ENCODE data around the gene RIOX2.

Gene RIOX2

GRCh38 chr3:97981886-97982285 lies 9.7 kb upstream of the RIOX2 start:
- no peak for DNase-seq (ENCODE audit: low read depth in 1 of 2, low spot score in 1 of 2)
- in situ Hi-C loops (cut with HindIII; ENCODE audit: low pct_unique_long_range_greater_than_20kb, low sequenced_read_pairs) = no loop called here
- TF ChIP-seq JUND (IDR thresholded peaks at IDR 0.05; ENCODE audit: low read depth) = no peak

- in situ Hi-C loops (cut with HindIII; ENCODE audit: low pct_unique_long_range_greater_than_20kb, low sequenced_read_pairs) = no loop called here
- TF ChIP-seq JUND (IDR thresholded peaks at IDR 0.05; ENCODE audit: low read depth) = no peak
- DNase-seq (ENCODE audit: low read depth in 1 of 2, low spot score in 1 of 2) = no peak
Measured at GRCh38 chr3:97979610-97980009, 7.4 kb upstream of the RIOX2 start.

- no peak for TF ChIP-seq JUND (IDR thresholded peaks at IDR 0.05; ENCODE audit: low read depth)
- in situ Hi-C loops (cut with HindIII; ENCODE audit: low pct_unique_long_range_greater_than_20kb, low sequenced_read_pairs) = no loop called here
- no peak for DNase-seq (ENCODE audit: low read depth in 1 of 2, low spot score in 1 of 2)
Measured at GRCh38 chr3:97975466-97975865, 3.2 kb upstream of the RIOX2 start.

- DNase-seq (ENCODE audit: low read depth in 1 of 2, low spot score in 1 of 2) = no peak
- TF ChIP-seq JUND (IDR thresholded peaks at IDR 0.05; ENCODE audit: low read depth) = no peak
- in situ Hi-C loops (cut with HindIII; ENCODE audit: low pct_unique_long_range_greater_than_20kb, low sequenced_read_pairs) = no loop called here
Measured at GRCh38 chr3:97974996-97975395, 2.8 kb upstream of the RIOX2 start.

GRCh38 chr3:97972976-97973375 lies 745 bp upstream of the RIOX2 start:
- in situ Hi-C loops (cut with HindIII; ENCODE audit: low pct_unique_long_range_greater_than_20kb, low sequenced_read_pairs) = no loop called here

GRCh38 chr3:97970956-97971620 lies 1.1 kb downstream of the RIOX2 start:
- DNase-seq (ENCODE audit: low read depth in 1 of 2, low spot score in 1 of 2) = no peak
- TF ChIP-seq JUND (IDR thresholded peaks at IDR 0.05; ENCODE audit: low read depth) = no peak

More at GRCh38 chr3:97972976-97973375, 745 bp upstream of the RIOX2 start:
- no peak for TF ChIP-seq JUND (IDR thresholded peaks at IDR 0.05; ENCODE audit: low read depth)
- DNase-seq (ENCODE audit: low read depth in 1 of 2, low spot score in 1 of 2) = no peak

GRCh38 chr3:97970156-97970555 lies 2.1 kb downstream of the RIOX2 start:
- TF ChIP-seq JUND (IDR thresholded peaks at IDR 0.05; ENCODE audit: low read depth) = no peak

More at GRCh38 chr3:97970956-97971620, 1.1 kb downstream of the RIOX2 start:
- in situ Hi-C loops (cut with HindIII; ENCODE audit: low pct_unique_long_range_greater_than_20kb, low sequenced_read_pairs) = no loop called here

GRCh38 chr3:97969541-97969940 lies 2.7 kb downstream of the RIOX2 start:
- in situ Hi-C loops (cut with HindIII; ENCODE audit: low pct_unique_long_range_greater_than_20kb, low sequenced_read_pairs) = no loop called here
- TF ChIP-seq JUND (IDR thresholded peaks at IDR 0.05; ENCODE audit: low read depth) = no peak
- DNase-seq (ENCODE audit: low read depth in 1 of 2, low spot score in 1 of 2) = no peak

More at GRCh38 chr3:97970156-97970555, 2.1 kb downstream of the RIOX2 start:
- DNase-seq (ENCODE audit: low read depth in 1 of 2, low spot score in 1 of 2) = no peak
- in situ Hi-C loops (cut with HindIII; ENCODE audit: low pct_unique_long_range_greater_than_20kb, low sequenced_read_pairs) = no loop called here

GRCh38 chr3:97968376-97968775 lies 3.9 kb downstream of the RIOX2 start:
- no peak for TF ChIP-seq JUND (IDR thresholded peaks at IDR 0.05; ENCODE audit: low read depth)
- in situ Hi-C loops (cut with HindIII; ENCODE audit: low pct_unique_long_range_greater_than_20kb, low sequenced_read_pairs) = no loop called here

GRCh38 chr3:97967966-97968365 lies 4.3 kb downstream of the RIOX2 start:
- in situ Hi-C loops (cut with HindIII; ENCODE audit: low pct_unique_long_range_greater_than_20kb, low sequenced_read_pairs) = no loop called here
- no peak for DNase-seq (ENCODE audit: low read depth in 1 of 2, low spot score in 1 of 2)
- TF ChIP-seq JUND (IDR thresholded peaks at IDR 0.05; ENCODE audit: low read depth) = no peak

More at GRCh38 chr3:97968376-97968775, 3.9 kb downstream of the RIOX2 start:
- DNase-seq (ENCODE audit: low read depth in 1 of 2, low spot score in 1 of 2) = no peak

- in situ Hi-C loops (cut with HindIII; ENCODE audit: low pct_unique_long_range_greater_than_20kb, low sequenced_read_pairs) = no loop called here
- TF ChIP-seq JUND (IDR thresholded peaks at IDR 0.05; ENCODE audit: low read depth) = no peak
- DNase-seq (ENCODE audit: low read depth in 1 of 2, low spot score in 1 of 2) = no peak
Measured at GRCh38 chr3:97960993-97961766, 11.1 kb downstream of the RIOX2 start.

GRCh38 chr3:97960551-97960950 lies 11.7 kb downstream of the RIOX2 start:
- no peak for DNase-seq (ENCODE audit: low read depth in 1 of 2, low spot score in 1 of 2)
- in situ Hi-C loops (cut with HindIII; ENCODE audit: low pct_unique_long_range_greater_than_20kb, low sequenced_read_pairs) = no loop called here
- no peak for TF ChIP-seq JUND (IDR thresholded peaks at IDR 0.05; ENCODE audit: low read depth)

GRCh38 chr3:97959872-97960271 lies 12.4 kb downstream of the RIOX2 start:
- no peak for TF ChIP-seq JUND (IDR thresholded peaks at IDR 0.05; ENCODE audit: low read depth)
- DNase-seq (ENCODE audit: low read depth in 1 of 2, low spot score in 1 of 2) = no peak
- in situ Hi-C loops (cut with HindIII; ENCODE audit: low pct_unique_long_range_greater_than_20kb, low sequenced_read_pairs) = no loop called here
